PC-9 (cell line): ENCODE data around the gene MCM3.

ENCODE experiments used
- CTCF ChIP-seq: fragments of 200-600 bp; sonication (generic); conservative IDR thresholded peaks from 2 replicates; pipeline ENCODE4 v1.6.1; 2017; ENCODE audit warnings: mixed run types, antibody characterized with exemption, mild to moderate bottlenecking, moderate library complexity
- EZH2 ChIP-seq: fragments of 200-600 bp; sonication (generic); IDR thresholded peaks from 2 replicates; pipeline ENCODE4 v1.8.0; 2017; ENCODE audit warnings: antibody characterized with exemption, low read depth

- TF ChIP-seq CTCF = no peak
- TF ChIP-seq EZH2 = no peak
Observed at GRCh38 chr6:52241819-52242218, 42.7 kb downstream of the MCM3 start.
